ENCODE results near the gene RASL12. TPM values are rescaled to one million over a fixed set of nuclear protein-coding genes. Genes with fewer than 3 reads are reported as not detected.
"Not testable (repeated sequence)": the region's sequence is repeated elsewhere in the genome, so short reads cannot be mapped to it uniquely, and the experiment has no call there.

Gene RASL12
- total and polyA plus RNA-seq, 2 donors (not counting 1 experiment from before 2014, with no cell fraction given) = not detected

GRCh38 chr15:65076486-65077290 is 8.9 kb upstream of the RASL12 start, which contains the start of gene KBTBD13:
Gene KBTBD13, plus strand, starts transcription at chr15:65076746. Its CDS starts 70 bp downstream, at chr15:65076816.
- peaks cover 9% of the 10 kb centered on the region for H3K4me1 Mint-ChIP-seq
- Histone ChIP-seq H3K36me3 (replicated peaks in 1 of 2; ENCODE audit: control extremely low read depth in 1 of 2, control insufficient read depth in 1 of 2, extremely low read depth in 1 of 2, insufficient read depth in 2 of 2, low read length in 1 of 2) (no peaks in the 10 kb centered on the region), H3K4me1 (ENCODE audit: control insufficient read depth in 2 of 2, insufficient read depth in 2 of 2, low read length in 2 of 2) (peaks cover 0 to 6% of the 10 kb centered on the region in 2 donors), H3K4me3 (ENCODE audit: control extremely low read depth in 1 of 5, extremely low read depth in 1 of 5, insufficient read depth in 1 of 5, low read depth in 2 of 5, low read length in 4 of 5) (no peak within 1 kb of the TSS), H3K9me3 (ENCODE audit: control extremely low read depth in 1 of 3, control insufficient read depth in 2 of 3, insufficient read depth in 1 of 3, low read length in 2 of 3) (peaks cover 0 to 8% (median 0%) of the 10 kb centered on the region in 3 donors), H3K27ac (ENCODE audit: low read length in 2 of 2) (no peak within 1 kb of the TSS), H3K9ac (ENCODE audit: low read length) (no peak within 1 kb of the TSS), H2AFZ (ENCODE audit: insufficient read depth, low read depth, low read length, poor library complexity, severe bottlenecking) (no peak within 1 kb of the TSS), H3K27me3 (replicated peaks in 1 of 4; ENCODE audit: control extremely low read depth in 1 of 4, control insufficient read depth in 3 of 4, insufficient read depth in 4 of 4, low read length in 3 of 4) (peaks cover 0 to 23% (median 5%) of the 10 kb centered on the region in 4 experiments), H3K4me2 (replicated peaks; ENCODE audit: low read depth, low read length, poor library complexity, severe bottlenecking) (peak within 1 kb of the TSS; percentile 65), H4K20me1 (ENCODE audit: control insufficient read depth, insufficient read depth, low read length, poor library complexity, severe bottlenecking) (no peaks in the 10 kb centered on the region), H3K79me2 (ENCODE audit: control insufficient read depth, insufficient read depth, low read length) (no peaks in the 10 kb centered on the region)
- intact Hi-C loops (cut with micrococcal nuclease) = no loop called here
- ChIA-PET POLR2A (no interaction called here), CTCF (interaction anchor here (0.6 to 4.1 kb wide), 4 partner anchors 11 to 1734 kb away, joined by 3 to 19 read pairs (median 6); no protein-coding TSS in a partner anchor)
- no peak for ATAC-seq (ENCODE audit: low read depth)
- H3K4me3 Mint-ChIP-seq = no peak within 1 kb of the TSS
- no peak for DNase-seq
- 87% methylated on average over 72 of the region's 73 CpGs for WGBS (ENCODE audit: insufficient coverage)
- H3K27ac Mint-ChIP-seq = no peak within 1 kb of the TSS
- TF ChIP-seq CTCF (IDR thresholded peaks at IDR 0.05) (no peak), EZH2 (IDR thresholded peaks at IDR 0.05; ENCODE audit: borderline replicate concordance, insufficient read depth, low read depth, low read length, poor library complexity, severe bottlenecking) (no peak)
- peaks cover 39% of the 10 kb centered on the region for H3K27me3 Mint-ChIP-seq
- no peaks in the 10 kb centered on the region for H3K9me3 Mint-ChIP-seq (ENCODE audit: insufficient read depth)

GRCh38 chr15:65075607-65076395 is 8.0 kb upstream of the RASL12 start:
- ATAC-seq (ENCODE audit: low read depth); H3K4me2 ChIP-seq (replicated peaks; ENCODE audit: low read depth, low read length, poor library complexity, severe bottlenecking); H3K27ac ChIP-seq (ENCODE audit: low read length in 2 of 2); H3K4me3 ChIP-seq (ENCODE audit: control extremely low read depth in 1 of 5, extremely low read depth in 1 of 5, insufficient read depth in 1 of 5, low read depth in 2 of 5, low read length in 4 of 5); H3K27ac Mint-ChIP-seq; H3K79me2 ChIP-seq (ENCODE audit: control insufficient read depth, insufficient read depth, low read length); H3K4me3 Mint-ChIP-seq; H3K4me1 Mint-ChIP-seq; H3K4me1 ChIP-seq (ENCODE audit: control insufficient read depth in 2 of 2, insufficient read depth in 2 of 2, low read length in 2 of 2); intact Hi-C loops (cut with micrococcal nuclease); H4K20me1 ChIP-seq (ENCODE audit: control insufficient read depth, insufficient read depth, low read length, poor library complexity, severe bottlenecking); H3K9me3 ChIP-seq (ENCODE audit: control extremely low read depth in 1 of 3, control insufficient read depth in 2 of 3, insufficient read depth in 1 of 3, low read length in 2 of 3); POLR2A ChIA-PET; H3K9ac ChIP-seq (ENCODE audit: low read length); H3K36me3 ChIP-seq (replicated peaks in 1 of 2; ENCODE audit: control extremely low read depth in 1 of 2, control insufficient read depth in 1 of 2, extremely low read depth in 1 of 2, insufficient read depth in 2 of 2, low read length in 1 of 2); H3K9me3 Mint-ChIP-seq (ENCODE audit: insufficient read depth); H2AFZ ChIP-seq (ENCODE audit: insufficient read depth, low read depth, low read length, poor library complexity, severe bottlenecking); DNase-seq: not testable (repeated sequence)
- CTCF ChIA-PET = interaction anchor here (0.6 to 4.1 kb wide), 3 partner anchors 11 to 1734 kb away, joined by 3 to 19 read pairs (median 3); no protein-coding TSS in a partner anchor
- H3K27me3 ChIP-seq (replicated peaks in 1 of 4; ENCODE audit: control extremely low read depth in 1 of 4, control insufficient read depth in 3 of 4, insufficient read depth in 4 of 4, low read length in 3 of 4) = peaks cover 0 to 18% (median 5%) of the 10 kb centered on the region in 4 experiments
- peaks cover 30% of the 10 kb centered on the region for H3K27me3 Mint-ChIP-seq
- WGBS (ENCODE audit: insufficient coverage) = 18% methylated on average over 9 of the region's 12 CpGs

- H3K9me3 Mint-ChIP-seq (ENCODE audit: insufficient read depth); POLR2A ChIA-PET; H3K4me1 ChIP-seq (ENCODE audit: control insufficient read depth in 2 of 2, insufficient read depth in 2 of 2, low read length in 2 of 2); H3K9ac ChIP-seq (ENCODE audit: low read length); H3K4me3 ChIP-seq (ENCODE audit: control extremely low read depth in 1 of 5, extremely low read depth in 1 of 5, insufficient read depth in 1 of 5, low read depth in 2 of 5, low read length in 4 of 5); H2AFZ ChIP-seq (ENCODE audit: insufficient read depth, low read depth, low read length, poor library complexity, severe bottlenecking); intact Hi-C loops (cut with micrococcal nuclease); ATAC-seq (ENCODE audit: low read depth); H3K9me3 ChIP-seq (ENCODE audit: control extremely low read depth in 1 of 3, control insufficient read depth in 2 of 3, insufficient read depth in 1 of 3, low read length in 2 of 3); DNase-seq; H4K20me1 ChIP-seq (ENCODE audit: control insufficient read depth, insufficient read depth, low read length, poor library complexity, severe bottlenecking); H3K36me3 ChIP-seq (replicated peaks in 1 of 2; ENCODE audit: control extremely low read depth in 1 of 2, control insufficient read depth in 1 of 2, extremely low read depth in 1 of 2, insufficient read depth in 2 of 2, low read length in 1 of 2); CTCF ChIA-PET; H3K4me2 ChIP-seq (replicated peaks; ENCODE audit: low read depth, low read length, poor library complexity, severe bottlenecking); H3K4me1 Mint-ChIP-seq; H3K27ac ChIP-seq (ENCODE audit: low read length in 2 of 2); H3K27ac Mint-ChIP-seq; H3K4me3 Mint-ChIP-seq; H3K79me2 ChIP-seq (ENCODE audit: control insufficient read depth, insufficient read depth, low read length): not testable (repeated sequence)
- peaks cover 26% of the 10 kb centered on the region for H3K27me3 Mint-ChIP-seq
- H3K27me3 ChIP-seq (replicated peaks in 1 of 4; ENCODE audit: control extremely low read depth in 1 of 4, control insufficient read depth in 3 of 4, insufficient read depth in 4 of 4, low read length in 3 of 4) = peaks cover 0 to 19% (median 5%) of the 10 kb centered on the region in 4 experiments
- WGBS (ENCODE audit: insufficient coverage) = 99% methylated on average over 11 of the region's 22 CpGs
Measured at GRCh38 chr15:65074946-65075345, 7.2 kb upstream of the RASL12 start.

All from B cell (primary cell).